ENCODE data around the gene TMEM63C.

TMEM63C gene

DNA sequence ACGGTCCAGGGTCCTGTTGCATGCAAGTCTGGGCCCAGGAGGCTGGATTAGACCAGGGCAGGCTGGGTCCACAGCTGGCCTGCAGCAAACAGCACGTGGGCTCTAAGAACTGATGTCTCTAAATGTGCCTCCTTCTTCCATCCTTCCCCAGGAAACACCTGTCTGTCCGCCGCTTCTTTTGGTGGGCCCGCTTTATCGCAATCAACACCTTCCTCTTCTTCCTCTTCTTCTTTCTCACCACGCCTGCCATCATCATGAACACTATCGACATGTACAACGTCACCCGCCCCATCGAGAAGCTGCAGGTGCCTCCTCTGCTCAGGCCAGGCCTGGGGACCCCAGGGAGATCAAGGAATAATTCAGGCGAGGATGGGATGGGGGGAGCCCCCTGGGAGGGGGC, 61.2 kb downstream of the TMEM63C start:
- H3K27ac ChIP-seq (ENCODE audit: low read depth, low read length), result no peak overlapping the region
- H3K36me3 ChIP-seq (ENCODE audit: control insufficient read depth, insufficient read depth, low read length), result no peaks in the 10 kb centered on the region
- no peak overlapping the region for H3K9ac ChIP-seq (ENCODE audit: low read length)
- H3K4me3 ChIP-seq (ENCODE audit: low read depth, low read length), result no peak overlapping the region
- no peaks in the 10 kb centered on the region for H3K4me1 ChIP-seq (ENCODE audit: control insufficient read depth, insufficient read depth, low read length)
- H3K27me3 ChIP-seq (ENCODE audit: control insufficient read depth, insufficient read depth, low read length), result no peaks in the 10 kb centered on the region
- no peaks in the 10 kb centered on the region for H3K9me3 ChIP-seq (ENCODE audit: control insufficient read depth, insufficient read depth, low read depth, low read length)

DNA sequence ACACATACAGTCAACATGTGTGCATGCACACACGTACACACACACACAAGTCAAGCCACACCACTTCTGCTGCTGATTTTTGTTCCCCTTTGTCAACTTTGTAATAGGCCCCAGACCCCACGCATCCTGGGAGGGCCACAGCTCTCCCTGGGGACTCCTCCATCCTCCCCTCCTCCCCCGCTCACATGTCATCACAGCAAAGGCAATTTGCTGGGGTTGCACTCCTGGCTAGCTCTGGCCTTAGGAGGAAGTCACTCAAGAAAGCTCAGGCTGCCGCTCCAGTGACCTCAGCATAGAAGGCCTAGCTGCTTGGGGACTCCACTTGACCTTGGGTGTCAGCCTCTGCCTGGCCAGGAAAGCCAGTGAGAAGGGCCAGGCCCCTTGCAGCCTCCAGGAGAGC, 62.3 kb downstream of the TMEM63C start:
- Histone ChIP-seq H3K9ac (ENCODE audit: low read length) (no peak overlapping the region), H3K36me3 (ENCODE audit: control insufficient read depth, insufficient read depth, low read length) (no peaks in the 10 kb centered on the region), H3K4me1 (ENCODE audit: control insufficient read depth, insufficient read depth, low read length) (no peaks in the 10 kb centered on the region), H3K27me3 (ENCODE audit: control insufficient read depth, insufficient read depth, low read length) (no peaks in the 10 kb centered on the region), H3K9me3 (ENCODE audit: control insufficient read depth, insufficient read depth, low read depth, low read length) (no peaks in the 10 kb centered on the region), H3K27ac (ENCODE audit: low read depth, low read length) (no peak overlapping the region), H3K4me3 (ENCODE audit: low read depth, low read length) (no peak overlapping the region)

DNA sequence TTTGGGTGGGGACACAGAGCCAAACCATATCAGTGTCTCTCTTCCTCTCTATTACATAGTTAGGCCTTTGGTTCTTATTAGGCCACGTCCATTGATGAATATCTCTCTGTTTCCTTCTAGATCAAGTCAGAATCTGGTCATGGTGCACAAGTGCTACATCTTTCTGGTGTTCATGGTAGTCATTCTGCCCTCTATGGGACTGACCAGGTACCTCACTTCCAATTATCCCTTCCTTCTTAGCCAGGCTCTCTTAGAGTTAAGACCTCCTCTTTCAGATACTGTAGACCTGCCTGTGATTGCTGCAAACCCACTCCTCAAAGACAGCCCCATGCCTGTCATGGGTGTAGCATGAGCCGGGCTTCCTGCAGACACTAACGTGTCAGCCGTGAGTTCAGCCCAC, 64.2 kb downstream of the TMEM63C start:
- no peak overlapping the region for H3K27ac ChIP-seq (ENCODE audit: low read depth, low read length)
- no peaks in the 10 kb centered on the region for H3K4me1 ChIP-seq (ENCODE audit: control insufficient read depth, insufficient read depth, low read length)
- no peak overlapping the region for H3K4me3 ChIP-seq (ENCODE audit: low read depth, low read length)
- H3K36me3 ChIP-seq (ENCODE audit: control insufficient read depth, insufficient read depth, low read length), result no peaks in the 10 kb centered on the region
- no peaks in the 10 kb centered on the region for H3K27me3 ChIP-seq (ENCODE audit: control insufficient read depth, insufficient read depth, low read length)
- H3K9me3 ChIP-seq (ENCODE audit: control insufficient read depth, insufficient read depth, low read depth, low read length), result no peaks in the 10 kb centered on the region
- H3K9ac ChIP-seq (ENCODE audit: low read length), result no peak overlapping the region

GRCh38 chr14:77246784-77247183, 65.2 kb downstream of the TMEM63C start:
- H3K4me1 ChIP-seq (ENCODE audit: control insufficient read depth, insufficient read depth, low read length), result no peaks in the 10 kb centered on the region
- H3K4me3 ChIP-seq (ENCODE audit: low read depth, low read length), result no peak overlapping the region
- no peaks in the 10 kb centered on the region for H3K9me3 ChIP-seq (ENCODE audit: control insufficient read depth, insufficient read depth, low read depth, low read length)
- no peak overlapping the region for H3K27ac ChIP-seq (ENCODE audit: low read depth, low read length)
- no peaks in the 10 kb centered on the region for H3K27me3 ChIP-seq (ENCODE audit: control insufficient read depth, insufficient read depth, low read length)
- H3K9ac ChIP-seq (ENCODE audit: low read length), result no peak overlapping the region
- no peaks in the 10 kb centered on the region for H3K36me3 ChIP-seq (ENCODE audit: control insufficient read depth, insufficient read depth, low read length)

DNA sequence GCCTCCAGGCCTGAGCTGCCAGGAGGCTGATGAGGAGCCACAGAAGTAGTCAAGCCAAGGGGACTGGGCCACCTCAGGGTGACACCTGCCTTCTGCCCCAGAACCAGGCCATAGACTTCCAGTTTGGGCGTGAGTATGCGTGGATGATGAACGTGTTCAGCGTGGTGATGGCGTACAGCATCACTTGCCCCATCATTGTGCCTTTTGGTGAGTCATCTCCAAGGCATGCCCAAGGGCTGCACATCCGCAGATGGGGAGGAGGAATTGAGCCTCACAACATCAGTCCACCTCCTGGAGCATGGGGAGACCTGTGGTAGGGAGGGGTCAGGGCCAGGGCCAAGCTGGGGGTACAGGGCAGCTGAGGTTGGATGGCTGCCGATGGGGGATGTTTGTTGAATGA, 67.1 kb downstream of the TMEM63C start:
- Histone ChIP-seq H3K4me1 (ENCODE audit: control insufficient read depth, insufficient read depth, low read length) (no peaks in the 10 kb centered on the region), H3K36me3 (ENCODE audit: control insufficient read depth, insufficient read depth, low read length) (no peaks in the 10 kb centered on the region), H3K9ac (ENCODE audit: low read length) (no peak overlapping the region), H3K9me3 (ENCODE audit: control insufficient read depth, insufficient read depth, low read depth, low read length) (no peaks in the 10 kb centered on the region), H3K4me3 (ENCODE audit: low read depth, low read length) (no peak overlapping the region), H3K27ac (ENCODE audit: low read depth, low read length) (no peak overlapping the region), H3K27me3 (ENCODE audit: control insufficient read depth, insufficient read depth, low read length) (no peaks in the 10 kb centered on the region)

GRCh38 chr14:77249286-77249685, 67.7 kb downstream of the TMEM63C start:
- Histone ChIP-seq H3K9me3 (ENCODE audit: control insufficient read depth, insufficient read depth, low read depth, low read length) (no peaks in the 10 kb centered on the region), H3K27ac (ENCODE audit: low read depth, low read length) (no peak overlapping the region), H3K9ac (ENCODE audit: low read length) (no peak overlapping the region), H3K4me3 (ENCODE audit: low read depth, low read length) (no peak overlapping the region), H3K27me3 (ENCODE audit: control insufficient read depth, insufficient read depth, low read length) (no peaks in the 10 kb centered on the region), H3K36me3 (ENCODE audit: control insufficient read depth, insufficient read depth, low read length) (no peaks in the 10 kb centered on the region), H3K4me1 (ENCODE audit: control insufficient read depth, insufficient read depth, low read length) (no peaks in the 10 kb centered on the region)

GRCh38 chr14:77250927-77251326, 69.3 kb downstream of the TMEM63C start:
- Histone ChIP-seq H3K9ac (ENCODE audit: low read length) (no peak overlapping the region), H3K4me3 (ENCODE audit: low read depth, low read length) (no peak overlapping the region), H3K4me1 (ENCODE audit: control insufficient read depth, insufficient read depth, low read length) (no peaks in the 10 kb centered on the region), H3K27ac (ENCODE audit: low read depth, low read length) (no peak overlapping the region), H3K36me3 (ENCODE audit: control insufficient read depth, insufficient read depth, low read length) (no peaks in the 10 kb centered on the region), H3K27me3 (ENCODE audit: control insufficient read depth, insufficient read depth, low read length) (no peaks in the 10 kb centered on the region), H3K9me3 (ENCODE audit: control insufficient read depth, insufficient read depth, low read depth, low read length) (no peaks in the 10 kb centered on the region)

DNA sequence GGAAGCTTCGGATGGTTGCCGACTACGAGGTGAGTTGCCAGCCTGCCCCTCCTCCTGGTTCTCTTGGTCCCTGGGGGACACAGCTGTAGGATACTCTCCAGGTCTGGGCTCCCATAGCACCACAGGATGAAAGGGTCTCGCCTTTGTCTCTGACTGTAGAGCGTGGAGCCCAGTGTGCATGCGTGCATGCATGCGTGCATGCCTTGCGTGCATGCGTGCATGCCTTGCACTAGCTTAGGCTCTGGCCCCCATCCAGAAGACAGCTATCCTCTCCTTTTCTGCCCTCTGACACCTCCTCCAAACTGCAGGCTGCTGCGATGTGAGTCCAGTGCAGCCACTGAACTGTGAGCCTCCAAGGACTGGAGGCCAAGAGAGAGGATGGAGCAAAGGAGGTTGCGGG, 70.3 kb downstream of the TMEM63C start:
- Histone ChIP-seq H3K36me3 (ENCODE audit: control insufficient read depth, insufficient read depth, low read length) (no peaks in the 10 kb centered on the region), H3K4me1 (ENCODE audit: control insufficient read depth, insufficient read depth, low read length) (no peaks in the 10 kb centered on the region), H3K9me3 (ENCODE audit: control insufficient read depth, insufficient read depth, low read depth, low read length) (no peaks in the 10 kb centered on the region), H3K4me3 (ENCODE audit: low read depth, low read length) (no peak overlapping the region), H3K9ac (ENCODE audit: low read length) (no peak overlapping the region), H3K27me3 (ENCODE audit: control insufficient read depth, insufficient read depth, low read length) (no peaks in the 10 kb centered on the region), H3K27ac (ENCODE audit: low read depth, low read length) (no peak overlapping the region)

DNA sequence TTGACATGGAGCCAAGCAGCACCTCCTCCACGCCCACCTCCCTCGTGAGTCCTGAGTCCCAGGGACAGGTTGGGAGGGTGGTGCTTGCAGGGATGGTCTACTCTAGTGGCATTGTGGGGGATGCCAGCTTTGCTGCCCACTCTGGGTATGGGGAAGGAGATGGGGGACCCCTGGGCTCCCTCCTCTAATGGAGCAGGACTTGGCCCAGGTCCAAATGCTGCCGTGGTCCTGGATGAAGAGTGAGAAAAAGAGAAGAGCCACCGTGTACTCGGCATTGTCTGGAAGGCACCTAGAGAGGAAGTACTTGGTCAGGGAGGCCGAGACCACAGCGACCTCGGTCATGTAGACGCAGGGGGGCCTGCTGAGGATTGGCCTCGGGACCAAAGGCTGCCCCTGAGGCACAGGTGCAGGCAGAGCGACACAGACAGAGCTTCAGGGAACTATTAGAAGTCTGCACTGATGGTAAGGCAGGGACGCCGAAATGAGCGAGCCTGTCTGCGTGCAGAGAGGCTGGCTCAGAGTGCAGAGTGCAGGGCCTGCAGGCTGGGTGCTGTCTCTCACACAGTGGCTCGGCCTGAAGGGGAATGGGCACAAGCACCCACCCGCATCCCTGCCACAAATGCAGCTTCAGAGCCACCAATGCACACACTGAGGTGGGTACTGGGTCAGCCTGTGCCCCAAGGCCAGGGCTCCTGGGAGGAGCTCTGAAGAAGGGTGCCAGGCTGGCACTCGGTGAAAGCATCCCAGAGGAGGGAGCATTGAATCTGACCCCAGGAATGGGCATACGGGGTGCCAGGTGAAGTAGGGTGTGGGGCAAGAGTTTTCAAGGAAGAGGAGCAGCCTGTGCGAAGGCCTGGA, 72.0 kb downstream of the TMEM63C start:
- no peaks in the 10 kb centered on the region for H3K9me3 ChIP-seq (ENCODE audit: control insufficient read depth, insufficient read depth, low read depth, low read length)
- H3K27ac ChIP-seq (ENCODE audit: low read depth, low read length), result no peak overlapping the region
- H3K4me1 ChIP-seq (ENCODE audit: control insufficient read depth, insufficient read depth, low read length), result no peaks in the 10 kb centered on the region
- H3K36me3 ChIP-seq (ENCODE audit: control insufficient read depth, insufficient read depth, low read length), result no peaks in the 10 kb centered on the region
- H3K9ac ChIP-seq (ENCODE audit: low read length), result no peak overlapping the region
- H3K4me3 ChIP-seq (ENCODE audit: low read depth, low read length), result no peak overlapping the region
- H3K27me3 ChIP-seq (ENCODE audit: control insufficient read depth, insufficient read depth, low read length), result no peaks in the 10 kb centered on the region

- Histone ChIP-seq H3K36me3 (ENCODE audit: control insufficient read depth, insufficient read depth, low read length) (no peaks in the 10 kb centered on the region), H3K4me3 (ENCODE audit: low read depth, low read length) (no peak overlapping the region), H3K27me3 (ENCODE audit: control insufficient read depth, insufficient read depth, low read length) (no peaks in the 10 kb centered on the region), H3K27ac (ENCODE audit: low read depth, low read length) (no peak overlapping the region), H3K4me1 (ENCODE audit: control insufficient read depth, insufficient read depth, low read length) (no peaks in the 10 kb centered on the region), H3K9me3 (ENCODE audit: control insufficient read depth, insufficient read depth, low read depth, low read length) (no peaks in the 10 kb centered on the region), H3K9ac (ENCODE audit: low read length) (no peak overlapping the region)
These were observed 75.1 kb downstream of the TMEM63C start for GRCh38 chr14:77256694-77257093.

DNA sequence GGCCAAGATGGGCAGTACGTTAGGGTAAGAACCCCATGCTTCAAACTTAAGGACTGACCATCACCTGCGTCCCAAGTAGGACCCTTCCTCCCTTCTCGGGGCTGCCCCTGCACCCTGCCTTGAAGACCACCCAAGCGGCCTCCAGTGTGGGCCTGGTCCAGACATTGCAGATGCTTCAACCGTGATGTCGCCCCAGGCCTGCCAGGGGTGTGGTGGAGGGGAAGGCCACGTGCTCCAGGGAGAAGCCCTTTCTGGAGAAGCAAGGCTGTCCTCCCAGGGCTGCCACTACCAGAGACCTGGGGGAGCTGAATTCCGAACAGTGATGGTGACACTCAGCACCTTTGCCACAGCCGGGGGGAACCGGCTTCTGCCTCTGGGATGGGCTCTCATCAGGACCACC, 76.1 kb downstream of the TMEM63C start:
- Histone ChIP-seq H3K9ac (ENCODE audit: low read length) (no peak overlapping the region), H3K36me3 (ENCODE audit: control insufficient read depth, insufficient read depth, low read length) (no peaks in the 10 kb centered on the region), H3K27ac (ENCODE audit: low read depth, low read length) (no peak overlapping the region), H3K4me1 (ENCODE audit: control insufficient read depth, insufficient read depth, low read length) (no peaks in the 10 kb centered on the region), H3K9me3 (ENCODE audit: control insufficient read depth, insufficient read depth, low read depth, low read length) (no peaks in the 10 kb centered on the region), H3K27me3 (ENCODE audit: control insufficient read depth, insufficient read depth, low read length) (peaks cover under 1% of the 10 kb centered on the region; the same call in 1 of the 2 replicates), H3K4me3 (ENCODE audit: low read depth, low read length) (no peak overlapping the region)
